AG04450 (cell line): Measurements from ENCODE around the gene LRRC10B. TPM values are rescaled to one million over a fixed set of nuclear protein-coding genes. Genes with fewer than 3 reads are reported as not detected.

ENCODE experiments used
- CTCF ChIA-PET: fragments of 300-600, 350-600 bp; formaldehyde crosslinking; extraction: SDS; loops from one replicate; lab custom pipeline; 2022; ENCODE audit warnings: antibody characterized with exemption, inconsistent platforms; lab: Charles Lee
- POLR2A ChIA-PET: fragments of 350-600 bp; formaldehyde crosslinking; extraction: SDS; loops from one replicate; lab custom pipeline; 2021; ENCODE audit warnings: antibody characterized with exemption, inconsistent platforms; lab: Yijun Ruan, JAX
- DNase-seq: peaks from one replicate; pipeline ENCODE4 v3.0.0-alpha.2; 2011; ENCODE audit warnings: low read depth, low spot score
- H3K27ac ChIP-seq: one replicate; pipeline ENCODE4 v1.5.1; 2012; ENCODE audit warnings: low read depth, low read length, control low read depth
- H3K27me3 ChIP-seq: one replicate; pipeline ENCODE4 v1.6.0; 2012; ENCODE audit warnings: low read length; ENCODE audit not compliant: control insufficient read depth, insufficient read depth
- H3K4me3 ChIP-seq: 2 replicates; pipeline ENCODE4 v1.5.1; 2011; ENCODE audit warnings: mild to moderate bottlenecking, low read depth, low read length, control low read depth
- H3K9me3 ChIP-seq: 2 replicates; pipeline ENCODE4 v1.5.1; 2012; ENCODE audit warnings: low read length; ENCODE audit not compliant: control insufficient read depth, insufficient read depth
- polyA plus RNA-seq: library from polyadenylated mRNA; depleted of rRNA; stranded (reverse); fragments of >200 nt; gene quantifications from 2 replicates; pipeline ENCODE4 v1.2.3, GENCODE V29; 2011
- TF ChIP-seq, protein P1 (sequence below): IDR thresholded peaks from 2 replicates; pipeline ENCODE4 v1.5.1; 2011; ENCODE audit warnings: low read depth, low read length, control low read depth, inconsistent platforms

The LRRC10B gene
- polyA plus RNA-seq, 1 experiment = not detected

DNA sequence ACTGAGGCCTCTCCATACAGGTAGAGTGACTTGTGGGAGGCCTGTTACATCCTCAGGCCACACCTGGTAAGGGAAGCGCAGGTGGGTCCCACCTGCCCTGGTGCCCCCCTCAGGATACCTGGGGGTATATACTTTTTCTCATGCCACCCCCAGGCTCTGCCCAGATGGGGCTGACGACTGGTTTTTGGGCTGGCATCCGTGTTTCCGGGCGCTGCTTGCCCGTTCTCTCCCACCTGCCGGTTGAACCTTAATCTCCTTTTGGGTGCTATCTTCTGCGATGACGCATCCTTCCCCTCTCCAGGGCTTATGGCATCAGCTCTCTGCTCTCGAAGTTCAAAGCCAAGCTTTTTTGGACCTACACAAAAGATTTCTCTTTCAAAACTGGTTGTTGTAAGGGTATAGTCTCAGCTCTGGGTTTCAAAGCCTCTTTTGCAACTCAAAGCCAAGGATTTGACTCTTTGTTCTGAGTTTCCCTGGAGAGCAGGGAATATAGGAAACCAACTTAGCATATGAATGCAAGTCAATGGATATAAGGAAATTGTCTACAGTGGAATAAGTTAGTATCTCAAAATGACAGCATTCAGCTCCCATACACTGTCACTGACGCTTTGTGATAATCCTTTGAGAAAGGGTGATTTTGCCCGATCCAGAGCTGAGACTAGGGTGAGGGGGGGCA, 8.6 kb upstream of the LRRC10B start:
- peaks cover 24% of the 10 kb centered on the region for H3K27me3 ChIP-seq
- no peak for DNase-seq
- CTCF ChIA-PET = interaction anchor here (4.5 kb wide), 1 partner anchor 17 kb away, joined by 31 read pairs; no protein-coding TSS in a partner anchor
- TF ChIP-seq, protein P1, sequence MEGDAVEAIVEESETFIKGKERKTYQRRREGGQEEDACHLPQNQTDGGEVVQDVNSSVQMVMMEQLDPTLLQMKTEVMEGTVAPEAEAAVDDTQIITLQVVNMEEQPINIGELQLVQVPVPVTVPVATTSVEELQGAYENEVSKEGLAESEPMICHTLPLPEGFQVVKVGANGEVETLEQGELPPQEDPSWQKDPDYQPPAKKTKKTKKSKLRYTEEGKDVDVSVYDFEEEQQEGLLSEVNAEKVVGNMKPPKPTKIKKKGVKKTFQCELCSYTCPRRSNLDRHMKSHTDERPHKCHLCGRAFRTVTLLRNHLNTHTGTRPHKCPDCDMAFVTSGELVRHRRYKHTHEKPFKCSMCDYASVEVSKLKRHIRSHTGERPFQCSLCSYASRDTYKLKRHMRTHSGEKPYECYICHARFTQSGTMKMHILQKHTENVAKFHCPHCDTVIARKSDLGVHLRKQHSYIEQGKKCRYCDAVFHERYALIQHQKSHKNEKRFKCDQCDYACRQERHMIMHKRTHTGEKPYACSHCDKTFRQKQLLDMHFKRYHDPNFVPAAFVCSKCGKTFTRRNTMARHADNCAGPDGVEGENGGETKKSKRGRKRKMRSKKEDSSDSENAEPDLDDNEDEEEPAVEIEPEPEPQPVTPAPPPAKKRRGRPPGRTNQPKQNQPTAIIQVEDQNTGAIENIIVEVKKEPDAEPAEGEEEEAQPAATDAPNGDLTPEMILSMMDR = no peak
- no peaks in the 10 kb centered on the region; the same call in 1 of the 2 replicates for H3K9me3 ChIP-seq
- no peak overlapping the region for H3K4me3 ChIP-seq
- no peak overlapping the region for H3K27ac ChIP-seq
- POLR2A ChIA-PET = no interaction called here

DNA sequence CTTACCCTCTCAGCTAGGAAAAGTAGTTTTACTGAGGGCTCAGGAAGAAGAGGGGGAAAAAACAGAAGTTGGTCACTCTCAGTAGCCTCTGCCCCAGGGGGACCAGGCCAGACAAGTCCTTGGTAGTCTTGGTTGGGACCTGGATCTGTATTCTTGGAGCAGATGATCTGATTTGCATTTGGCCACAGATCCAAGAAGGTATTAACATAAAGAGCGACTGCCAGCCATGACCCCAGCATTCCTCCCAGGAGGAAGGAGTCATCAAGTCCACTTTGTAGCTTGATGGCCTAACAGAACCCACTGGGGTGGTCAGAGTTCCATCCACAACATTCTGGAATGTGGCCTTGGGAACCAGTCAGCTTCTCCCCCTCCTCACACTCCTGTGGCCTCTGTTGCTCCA, 6.0 kb upstream of the LRRC10B start:
- TF ChIP-seq, protein P1 = no peak
- Histone ChIP-seq H3K27me3 (peaks cover 48% of the 10 kb centered on the region), H3K9me3 (no peaks in the 10 kb centered on the region), H3K4me3 (no peak overlapping the region), H3K27ac (no peak overlapping the region)
- ChIA-PET CTCF (interaction anchor here (2.3 to 4.5 kb wide), 2 partner anchors 14 to 25 kb away, joined by 8 to 31 read pairs; no protein-coding TSS in a partner anchor), POLR2A (interaction anchor here (0.6 kb wide), 1 partner anchor 119 kb away, joined by 5 read pairs; no protein-coding TSS in a partner anchor)
- DNase-seq = no peak

DNA sequence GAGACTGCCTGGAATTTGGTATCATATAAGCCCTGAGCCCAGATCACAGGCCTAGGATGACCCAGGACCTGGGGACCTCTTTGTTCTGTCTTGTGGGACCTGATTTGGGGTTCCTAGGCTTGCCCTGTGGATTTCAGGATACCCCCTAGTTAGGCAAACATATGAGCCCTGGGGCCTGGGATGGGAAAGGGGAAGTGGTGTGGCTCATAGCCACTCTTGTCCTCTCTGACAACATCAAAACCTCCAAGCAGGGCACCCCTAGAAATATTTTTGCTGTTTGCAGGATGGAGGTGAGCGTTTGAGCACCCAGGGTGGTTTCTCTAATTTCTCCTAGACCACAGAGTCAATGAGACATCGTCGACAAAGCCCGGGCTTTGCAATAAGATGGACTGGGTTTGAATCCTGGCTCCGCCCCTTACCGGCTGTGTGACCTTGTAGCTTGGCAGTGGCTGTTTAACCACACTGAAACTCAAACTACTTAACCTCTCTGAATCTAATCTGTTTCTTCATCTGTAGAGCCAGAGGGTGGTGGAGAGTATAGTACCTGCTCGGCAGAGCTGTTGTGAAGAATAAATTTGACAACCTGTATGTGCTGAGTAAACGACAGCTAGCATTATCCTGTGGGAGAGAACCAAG, 5.3 kb upstream of the LRRC10B start:
- H3K4me3 ChIP-seq = no peak overlapping the region
- TF ChIP-seq, protein P1 = no peak
- H3K9me3 ChIP-seq = no peaks in the 10 kb centered on the region; the same call in 1 of the 2 replicates
- CTCF ChIA-PET = interaction anchor here (4.5 kb wide), 1 partner anchor 13 kb away, joined by 31 read pairs; no protein-coding TSS in a partner anchor
- no peak overlapping the region for H3K27ac ChIP-seq
- DNase-seq = no peak
- peaks cover 56% of the 10 kb centered on the region for H3K27me3 ChIP-seq
- POLR2A ChIA-PET = interaction anchor here (0.6 kb wide), 1 partner anchor 118 kb away, joined by 5 read pairs; no protein-coding TSS in a partner anchor

DNA sequence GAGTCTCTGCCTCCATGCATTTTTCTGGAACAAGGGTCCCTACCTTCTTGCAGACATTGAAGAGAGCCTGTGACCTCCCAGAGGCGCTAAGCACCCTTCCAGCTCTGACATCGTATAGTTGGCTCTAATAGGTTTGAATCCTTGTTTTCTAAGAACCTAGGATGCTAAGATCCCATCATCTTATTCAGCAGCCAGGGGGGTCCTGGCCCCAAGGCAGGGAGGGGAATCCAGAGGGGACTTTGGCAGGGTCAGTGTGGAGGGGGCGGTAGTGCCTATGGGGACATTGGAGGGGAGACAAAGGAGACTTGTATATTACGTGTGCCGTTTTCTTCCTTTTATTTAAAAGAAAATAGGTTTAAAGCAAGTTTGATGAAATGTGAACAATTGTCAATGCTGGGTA, 3.4 kb upstream of the LRRC10B start:
- Histone ChIP-seq H3K4me3 (no peak overlapping the region), H3K27me3 (peaks cover 60% of the 10 kb centered on the region), H3K27ac (no peak overlapping the region), H3K9me3 (peaks cover 3% of the 10 kb centered on the region; the same call in 1 of the 2 replicates)
- DNase-seq = no peak
- ChIA-PET POLR2A (no interaction called here), CTCF (interaction anchor here (2.1 kb wide), 1 partner anchor 12 kb away, joined by 9 read pairs; no protein-coding TSS in a partner anchor)
- TF ChIP-seq, protein P1 = no peak

- TF ChIP-seq, protein P1 = no peak
- CTCF ChIA-PET = interaction anchor here (2.1 kb wide), 1 partner anchor 11 kb away, joined by 9 read pairs; no protein-coding TSS in a partner anchor
Measured at GRCh38 chr11:61505640-61506155, 2.9 kb upstream of the LRRC10B start.

More at GRCh38 chr11:61505640-61506155, 2.9 kb upstream of the LRRC10B start:
- Histone ChIP-seq H3K27ac (no peak overlapping the region), H3K27me3 (peaks cover 65% of the 10 kb centered on the region), H3K9me3 (peaks cover 3% of the 10 kb centered on the region; the same call in 1 of the 2 replicates), H3K4me3 (no peak overlapping the region)
- no peak for DNase-seq
- POLR2A ChIA-PET = no interaction called here
